GM18498 (cell line): ENCODE measurements around the gene ARPC1A.
"Not testable (repeated sequence)": the region's sequence is repeated elsewhere in the genome, so short reads cannot be mapped to it uniquely, and the experiment has no call there.

Experiments used
- ATAC-seq: cut with Tn5 transposase; IDR thresholded peaks from one replicate; pipeline ENCODE4 v1.9.1; 2021; ENCODE audit warnings: mild to moderate bottlenecking, moderate library complexity; ENCODE audit not compliant: unreplicated experiment

The ARPC1A gene

DNA sequence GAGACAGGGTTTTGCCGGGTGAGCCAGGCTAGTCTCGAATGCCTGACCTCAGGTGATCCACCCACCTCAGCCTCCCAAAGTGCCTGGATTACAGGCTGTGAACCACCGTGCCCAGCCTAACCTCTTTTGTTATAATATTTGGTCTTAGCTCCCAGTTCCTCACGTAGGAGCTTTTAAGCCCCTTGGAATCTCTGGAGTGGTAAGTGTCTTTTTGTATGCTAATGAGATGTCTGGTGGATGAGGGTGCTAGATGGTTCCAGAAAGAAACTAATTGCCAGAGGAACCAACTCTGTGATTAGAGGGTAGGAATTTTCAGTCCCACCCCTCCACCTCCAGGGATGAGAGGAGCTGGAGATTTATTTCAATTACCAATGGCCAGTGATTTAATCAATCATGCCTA lies 5.3 kb upstream of the ARPC1A start:
- ATAC-seq: no peak

DNA sequence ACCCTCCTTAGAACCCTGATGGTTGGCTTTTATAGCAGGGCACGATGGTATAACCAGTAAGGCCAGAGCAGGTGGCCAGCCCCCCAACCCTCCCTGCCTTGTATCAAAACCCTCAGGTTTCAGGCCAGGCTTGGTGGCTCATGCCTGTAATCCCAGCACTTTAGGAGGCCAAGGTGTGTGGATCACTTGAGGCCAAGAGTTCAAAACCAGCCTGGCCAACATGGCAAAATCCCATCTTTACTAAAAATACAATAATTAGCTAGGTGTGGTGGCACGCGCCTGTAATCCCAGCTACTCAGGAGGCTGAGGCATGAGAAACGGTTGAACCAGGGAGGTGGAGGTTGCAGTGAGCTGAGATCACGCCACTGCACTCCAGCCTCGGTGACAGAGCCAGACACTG lies 3.0 kb upstream of the ARPC1A start:
- not testable (repeated sequence) for ATAC-seq

DNA sequence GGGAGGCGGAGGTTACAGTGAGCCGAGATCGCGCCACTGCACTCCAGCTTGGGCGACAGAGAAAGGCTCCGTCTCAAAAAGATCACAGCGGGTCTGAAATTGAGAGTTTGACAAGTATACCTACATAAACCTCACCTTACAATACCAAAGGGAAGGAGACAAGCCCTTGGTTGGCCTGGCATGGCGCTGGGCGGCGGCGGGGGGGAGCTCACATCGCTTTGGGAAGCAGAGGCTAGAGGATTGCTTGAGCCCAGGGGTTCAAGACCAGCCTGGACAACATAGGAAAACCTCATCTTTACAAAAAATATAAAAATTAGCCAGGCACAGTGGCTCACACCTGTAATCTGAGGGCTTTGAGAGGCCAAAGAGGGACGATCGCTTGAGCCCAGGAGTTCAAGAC lies 1.1 kb upstream of the ARPC1A start:
- ATAC-seq: no peak

DNA sequence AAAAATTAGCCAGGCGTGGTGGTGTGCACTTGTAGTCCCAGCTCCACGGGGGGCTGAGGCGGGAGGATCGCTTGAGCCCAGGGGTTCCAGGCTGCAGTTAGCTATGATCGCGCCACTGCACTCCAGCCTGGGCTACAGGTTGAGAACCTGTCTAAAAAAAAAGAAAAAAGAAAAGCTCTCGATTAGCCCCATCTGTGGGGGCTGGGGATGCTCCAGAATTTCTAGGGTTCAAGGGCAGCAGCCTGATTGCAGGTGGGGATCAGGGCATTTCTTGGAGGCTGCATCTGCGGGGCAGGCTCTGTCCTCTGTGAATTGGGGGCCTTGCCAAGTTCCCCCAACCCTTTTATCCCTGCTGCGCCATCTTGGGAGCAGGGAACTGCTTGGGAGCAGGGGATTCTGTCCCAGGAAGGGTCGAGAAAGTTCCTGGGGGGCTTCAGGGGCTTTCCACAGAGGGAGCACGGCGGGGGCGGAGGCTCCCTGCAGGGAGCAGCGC lies 651 bp upstream of the ARPC1A start:
- ATAC-seq: no peak

DNA sequence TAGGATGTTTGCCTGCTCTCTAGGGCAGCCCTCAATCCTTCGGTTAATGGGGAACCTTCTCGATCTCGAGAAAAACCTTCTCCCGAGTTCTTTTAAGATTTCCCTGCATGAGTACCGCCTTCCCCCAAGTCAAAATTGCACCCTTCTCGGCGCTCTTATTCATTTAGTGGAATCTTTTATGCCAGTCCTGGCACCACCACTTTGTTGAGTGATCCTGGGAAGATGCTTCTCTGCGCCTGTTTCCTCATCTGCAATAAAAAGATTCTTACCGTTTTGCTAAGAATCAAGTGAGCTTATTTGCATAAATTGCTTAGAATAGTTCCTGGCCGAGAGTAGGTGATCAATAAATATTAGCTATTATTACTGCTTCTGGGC lies 697 bp downstream of the ARPC1A start:
- no peak for ATAC-seq

DNA sequence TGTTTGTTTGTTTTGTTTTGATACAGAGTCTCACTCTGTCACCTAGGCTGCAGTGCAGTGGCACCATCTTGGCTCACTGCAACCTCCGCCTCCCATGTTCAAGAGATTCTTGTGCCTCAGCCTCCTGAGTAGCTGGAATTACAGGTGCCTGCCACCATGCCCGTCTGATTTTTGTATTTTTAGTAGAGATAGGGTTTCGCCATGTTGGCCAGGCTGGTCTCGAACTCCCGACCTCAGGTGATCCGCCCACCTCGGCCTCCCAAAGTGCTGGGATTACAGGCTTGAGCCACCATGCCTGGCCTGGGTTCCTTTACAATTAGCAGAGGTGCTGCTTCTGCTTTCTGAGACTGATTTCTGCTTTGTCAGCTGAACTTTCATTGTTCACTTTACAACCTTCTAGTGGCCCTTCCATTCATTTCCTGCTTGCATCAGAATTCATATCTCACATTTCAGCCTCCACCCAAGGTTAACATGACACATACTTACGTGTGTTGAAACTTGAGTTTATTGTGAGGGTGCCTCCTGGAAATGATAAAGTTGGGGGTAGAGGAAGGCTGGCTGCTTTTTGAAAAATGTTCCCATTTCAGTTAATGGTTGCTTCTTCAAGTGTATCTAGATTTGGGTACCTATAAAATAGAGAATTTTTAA lies 4.7 kb downstream of the ARPC1A start:
- not testable (repeated sequence) for ATAC-seq

DNA sequence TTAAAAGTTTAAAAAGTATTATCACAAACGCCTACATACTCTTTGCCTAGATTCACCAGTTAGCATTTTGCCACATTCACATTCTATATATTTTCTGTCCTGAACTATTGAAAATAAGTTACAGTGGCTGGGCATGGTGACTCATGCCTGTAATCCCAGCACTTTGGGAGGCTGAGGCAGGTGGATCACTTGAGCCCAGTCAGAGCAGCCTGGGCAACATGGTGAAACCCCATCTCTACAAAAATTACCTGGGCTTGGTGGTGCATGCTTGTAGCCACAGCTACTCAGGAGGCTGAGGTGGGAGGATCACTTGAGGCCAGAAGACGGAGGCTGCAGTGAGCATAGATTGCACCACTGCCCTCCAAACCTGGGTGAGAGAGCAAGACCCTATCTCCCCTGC lies 5.3 kb downstream of the ARPC1A start:
- ATAC-seq: no peak

DNA sequence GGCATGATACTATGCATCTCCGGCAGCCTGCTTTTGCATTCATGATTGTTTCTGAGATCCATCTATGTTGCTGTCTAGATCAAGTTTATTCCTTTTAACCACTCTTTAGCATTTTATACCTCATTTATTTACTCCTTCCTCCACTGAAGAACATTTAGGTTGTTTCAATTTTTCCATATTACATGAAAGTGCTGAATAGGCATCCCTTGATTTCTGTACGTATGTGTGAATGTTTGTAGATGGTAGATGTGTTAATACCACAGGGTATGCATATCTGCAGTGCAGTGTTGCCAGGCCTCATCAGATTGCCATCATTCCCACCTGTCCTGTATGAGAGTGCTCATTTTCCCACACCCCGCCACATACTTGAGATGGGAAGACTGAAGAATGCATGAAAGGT lies 13.9 kb downstream of the ARPC1A start:
- no peak for ATAC-seq

DNA sequence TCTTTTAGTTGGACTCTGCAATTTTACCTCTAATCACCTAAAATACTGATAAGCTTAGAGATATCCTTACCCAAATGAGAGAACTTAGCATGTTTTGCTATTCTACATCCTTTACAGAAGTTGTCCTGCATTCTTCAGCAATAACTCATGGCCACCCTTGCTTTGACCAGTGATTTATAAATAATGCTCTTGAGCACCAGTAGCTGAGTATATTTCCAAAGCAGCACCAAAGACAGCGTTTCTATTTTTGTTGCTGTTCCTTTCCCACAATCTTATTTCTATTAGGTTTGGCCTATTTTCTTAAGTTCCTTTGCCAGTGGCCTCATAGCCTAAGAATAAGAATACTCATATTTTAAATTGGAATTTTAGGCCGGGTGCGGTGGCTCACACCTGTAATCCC lies 15.0 kb downstream of the ARPC1A start:
- no peak for ATAC-seq

DNA sequence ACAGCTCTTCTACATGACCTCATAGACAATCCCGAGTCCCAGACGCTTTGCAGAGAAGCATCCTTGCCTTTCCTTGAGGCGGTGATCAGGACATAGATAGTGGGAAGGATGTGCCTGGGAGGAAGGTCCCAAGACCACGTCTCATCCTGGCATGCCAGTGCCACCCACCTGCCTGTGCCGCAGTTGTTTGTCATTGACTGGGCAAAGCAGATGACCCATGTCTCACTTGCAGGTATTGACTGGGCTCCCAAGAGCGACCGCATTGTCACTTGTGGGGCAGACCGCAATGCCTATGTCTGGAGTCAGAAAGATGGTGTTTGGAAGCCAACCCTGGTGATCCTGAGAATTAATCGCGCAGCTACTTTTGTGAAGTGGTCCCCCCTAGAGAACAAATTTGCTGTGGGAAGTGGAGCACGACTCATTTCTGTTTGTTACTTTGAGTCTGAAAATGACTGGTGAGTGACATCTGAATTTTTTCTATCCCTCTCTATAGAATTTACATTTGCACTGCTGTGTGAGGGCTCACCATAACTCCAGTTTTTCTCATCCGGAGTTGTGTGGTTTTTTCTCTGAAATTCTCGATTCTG lies 18.5 kb downstream of the ARPC1A start:
- ATAC-seq: no peak

DNA sequence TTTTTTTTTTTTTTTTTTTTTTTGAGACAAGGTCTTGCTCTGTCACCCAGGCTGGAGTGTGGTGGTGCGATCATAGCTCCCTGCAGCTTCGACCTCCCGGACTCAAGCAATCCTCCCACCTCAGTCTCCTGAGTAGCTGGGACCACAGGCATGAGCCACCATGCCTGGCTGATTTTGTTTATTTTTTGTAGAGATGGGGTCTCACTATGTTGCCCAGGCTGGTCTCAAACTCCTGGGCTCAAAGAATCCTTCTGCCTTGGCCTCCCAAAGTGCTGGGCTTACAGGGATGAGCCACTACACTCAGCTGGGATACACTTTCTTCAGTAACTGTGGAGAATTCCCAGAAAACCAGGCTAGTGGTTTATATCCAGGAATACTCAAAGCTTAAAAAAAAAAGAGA lies 24.9 kb downstream of the ARPC1A start:
- ATAC-seq: not testable (repeated sequence)

DNA sequence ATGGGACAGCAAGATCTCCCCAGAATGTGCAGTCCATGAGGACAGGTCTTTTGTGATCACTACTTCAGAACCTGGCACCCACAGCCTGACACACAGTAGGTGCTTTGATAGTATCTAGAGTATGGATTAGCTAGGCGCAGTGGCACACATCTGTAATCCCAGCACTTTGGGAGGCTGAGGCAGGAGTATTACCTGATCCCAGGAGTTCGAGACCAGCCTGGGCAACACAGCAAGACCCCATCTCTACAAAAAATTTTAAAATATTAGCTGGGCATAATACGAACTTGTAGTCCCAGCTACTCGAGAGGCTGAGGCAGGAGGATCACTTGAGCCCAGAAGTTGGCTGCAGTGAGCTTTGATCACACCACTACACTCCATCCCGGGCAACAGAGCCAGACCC lies 26.5 kb downstream of the ARPC1A start:
- ATAC-seq: no peak

DNA sequence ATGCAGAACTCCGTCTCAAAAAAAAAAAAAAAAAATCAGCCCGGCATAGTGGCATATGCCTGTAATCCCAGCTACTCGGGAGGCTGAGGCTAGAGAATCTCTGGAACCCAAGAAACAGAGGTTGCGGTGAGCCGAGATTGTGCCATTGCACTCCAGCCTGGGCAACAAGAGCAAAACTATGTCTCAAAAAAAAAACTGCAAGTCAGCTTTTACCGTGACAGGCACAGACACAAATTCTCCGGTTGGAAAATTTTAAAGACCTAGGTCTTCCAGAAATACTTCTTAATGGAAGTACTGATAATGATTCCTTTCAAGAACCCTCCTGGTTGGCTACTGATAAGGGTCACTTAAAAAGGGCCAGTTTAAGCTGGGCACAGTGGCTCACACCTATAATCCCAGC lies 29.4 kb downstream of the ARPC1A start:
- ATAC-seq: no peak

DNA sequence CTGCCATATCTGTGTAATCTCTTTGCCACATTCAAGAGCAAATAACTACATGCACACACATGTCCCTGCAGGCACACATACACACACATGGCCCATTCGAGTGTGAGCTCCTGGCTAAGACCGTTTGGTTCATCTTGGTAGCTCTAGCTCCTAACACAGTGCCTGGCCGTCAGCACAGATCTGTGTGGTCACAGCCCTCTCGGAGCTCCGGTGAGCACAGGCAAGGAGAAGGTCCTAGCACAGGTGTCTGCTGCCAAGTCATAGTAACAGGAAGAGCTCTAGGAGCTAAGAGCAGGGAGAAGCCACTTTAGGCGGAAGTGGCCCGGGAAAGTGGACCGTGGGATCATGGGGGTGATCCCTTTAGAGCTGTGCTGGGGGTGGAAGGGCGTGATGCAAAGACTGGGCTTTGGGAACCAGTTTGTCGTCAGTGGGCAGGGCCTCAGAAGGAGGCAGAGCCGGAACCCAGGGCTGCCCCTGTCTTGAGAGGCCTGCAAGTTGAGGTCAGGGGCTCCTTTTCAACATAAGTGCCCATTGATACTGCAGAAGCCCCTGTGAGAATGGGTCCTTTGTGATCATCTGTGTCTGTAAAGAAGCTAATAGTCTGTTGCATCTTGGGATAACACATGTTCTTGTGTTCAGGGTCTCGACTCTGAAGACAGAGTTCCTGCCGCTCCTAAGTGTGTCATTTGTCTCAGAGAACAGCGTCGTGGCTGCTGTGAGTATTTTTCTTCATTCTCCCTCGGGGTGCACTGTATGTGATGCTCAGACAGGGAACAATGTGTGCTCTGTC lies 32.2 kb downstream of the ARPC1A start:
- ATAC-seq: no peak

DNA sequence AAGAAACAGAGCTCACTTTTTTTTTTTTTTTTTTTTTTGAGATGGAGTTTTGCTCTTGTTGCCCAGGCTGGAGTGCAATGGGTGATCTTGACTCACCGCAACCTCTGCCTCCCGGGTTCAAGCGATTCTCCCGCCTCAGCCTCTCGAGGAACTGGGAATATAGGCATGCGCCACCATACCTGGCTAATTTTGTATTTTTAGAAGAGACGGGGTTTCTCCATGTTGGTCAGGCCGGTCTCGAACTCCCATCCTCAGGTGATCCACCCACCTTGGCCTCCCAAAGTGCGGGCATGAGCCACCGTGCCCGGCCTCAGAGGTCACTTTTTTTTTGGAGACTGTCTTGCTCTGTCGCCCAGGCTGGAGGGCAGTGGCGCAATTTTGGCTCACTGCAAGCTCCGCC lies 32.8 kb downstream of the ARPC1A start:
- ATAC-seq: not testable (repeated sequence)

DNA sequence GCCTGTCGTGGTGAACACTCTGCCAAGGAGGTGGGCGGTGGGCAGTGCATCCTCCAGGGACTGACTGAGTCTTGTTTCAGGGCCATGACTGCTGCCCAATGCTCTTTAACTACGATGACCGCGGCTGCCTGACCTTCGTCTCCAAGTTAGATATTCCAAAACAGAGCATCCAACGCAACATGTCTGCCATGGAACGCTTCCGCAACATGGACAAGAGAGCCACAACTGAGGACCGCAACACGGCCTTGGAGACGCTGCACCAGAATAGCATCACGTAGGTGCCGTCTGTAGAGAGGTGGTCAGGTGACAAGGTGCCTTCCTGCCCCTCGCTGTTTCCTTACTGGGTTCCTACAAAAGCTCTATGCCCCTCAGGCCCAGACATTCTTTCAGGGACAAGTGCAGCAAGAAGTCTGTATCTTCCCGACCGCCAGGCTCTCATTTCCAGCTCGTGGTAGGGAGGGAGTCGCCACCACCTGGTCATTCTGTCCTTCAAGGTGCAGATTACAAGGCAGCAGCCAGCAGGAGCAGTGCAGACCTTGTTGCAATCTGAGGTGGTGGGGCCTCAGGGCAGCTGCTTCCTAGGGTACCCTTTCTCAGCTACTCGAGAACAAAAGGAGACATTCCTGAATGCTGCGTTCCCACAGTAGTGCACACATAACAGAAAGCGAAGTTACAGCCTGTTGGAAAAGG lies 33.9 kb downstream of the ARPC1A start:
- ATAC-seq: no peak

DNA sequence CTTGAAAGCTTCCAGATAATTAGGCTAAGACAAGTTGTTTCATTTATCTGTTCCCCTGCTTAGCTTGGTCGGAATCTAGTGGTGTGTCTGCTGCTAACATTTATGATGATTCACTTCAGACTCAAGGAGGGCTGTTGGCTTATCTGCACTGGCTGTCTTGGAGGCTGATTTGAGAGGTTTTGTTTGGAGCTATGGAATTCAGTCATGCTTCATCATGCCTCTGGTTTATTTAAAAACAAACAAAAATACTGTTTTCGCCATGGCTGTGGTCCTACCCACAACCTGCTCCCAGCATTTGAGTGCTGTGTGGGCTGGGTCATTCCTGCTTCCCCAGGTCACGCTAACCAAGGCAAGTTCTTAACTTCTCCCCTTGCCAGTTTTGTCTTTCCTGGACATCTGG lies 37.1 kb downstream of the ARPC1A start:
- ATAC-seq: no peak

DNA sequence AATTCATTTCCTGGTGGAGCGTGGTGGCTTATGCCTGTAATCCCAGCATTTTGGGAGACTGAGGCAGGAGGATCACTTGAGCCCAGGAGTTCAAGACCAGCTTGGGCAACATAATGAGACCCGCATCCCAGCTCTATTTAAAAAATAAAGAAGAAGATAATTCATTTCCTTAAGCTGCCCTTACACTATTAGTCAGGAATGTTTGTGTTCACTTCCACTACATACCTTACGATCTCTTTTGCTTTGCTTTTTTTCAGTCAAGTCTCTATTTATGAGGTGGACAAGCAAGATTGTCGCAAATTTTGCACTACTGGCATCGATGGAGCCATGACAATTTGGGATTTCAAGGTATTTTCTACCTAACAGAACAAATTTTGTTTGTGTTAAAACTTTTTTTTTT lies 37.6 kb downstream of the ARPC1A start:
- ATAC-seq: no peak

DNA sequence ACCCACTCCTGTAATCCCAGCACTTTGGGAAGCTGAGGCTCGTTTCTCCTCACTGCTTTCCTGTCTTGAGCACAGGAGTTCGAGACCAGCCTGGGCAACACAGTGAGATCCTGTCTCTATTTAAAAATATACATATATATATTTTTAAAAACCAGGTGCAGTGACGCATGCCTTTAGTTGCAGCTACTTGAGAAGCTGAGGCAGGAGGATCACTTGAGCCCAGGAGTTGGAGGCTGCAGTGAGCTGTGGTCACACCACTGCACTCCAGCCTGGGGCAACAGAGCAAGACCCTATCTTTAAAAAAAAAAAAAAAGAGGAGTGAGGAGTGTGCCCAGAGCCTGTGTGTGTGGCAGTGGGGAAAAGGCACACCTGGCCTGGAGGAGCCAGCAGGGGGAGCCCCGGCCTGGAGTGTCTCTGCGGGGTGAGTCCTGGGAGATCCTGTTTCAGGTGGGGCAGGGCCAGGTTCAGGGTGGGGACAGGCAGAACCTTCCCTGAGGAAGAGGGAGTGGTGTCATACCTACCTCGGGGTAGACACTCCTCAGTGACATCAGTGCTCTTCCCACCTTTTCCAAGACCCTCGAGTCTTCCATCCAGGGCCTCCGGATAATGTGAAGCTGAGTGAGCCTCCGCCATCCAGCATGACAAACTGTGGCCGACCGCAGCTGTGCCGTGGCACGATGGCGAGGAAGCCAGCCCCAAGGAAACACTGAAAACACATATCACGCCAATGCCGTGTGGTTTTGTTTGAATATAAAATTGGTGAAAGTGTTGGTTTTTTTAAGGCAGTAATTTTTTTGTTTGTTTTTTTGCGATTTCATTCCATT lies 39.8 kb downstream of the ARPC1A start:
- no peak for ATAC-seq

DNA sequence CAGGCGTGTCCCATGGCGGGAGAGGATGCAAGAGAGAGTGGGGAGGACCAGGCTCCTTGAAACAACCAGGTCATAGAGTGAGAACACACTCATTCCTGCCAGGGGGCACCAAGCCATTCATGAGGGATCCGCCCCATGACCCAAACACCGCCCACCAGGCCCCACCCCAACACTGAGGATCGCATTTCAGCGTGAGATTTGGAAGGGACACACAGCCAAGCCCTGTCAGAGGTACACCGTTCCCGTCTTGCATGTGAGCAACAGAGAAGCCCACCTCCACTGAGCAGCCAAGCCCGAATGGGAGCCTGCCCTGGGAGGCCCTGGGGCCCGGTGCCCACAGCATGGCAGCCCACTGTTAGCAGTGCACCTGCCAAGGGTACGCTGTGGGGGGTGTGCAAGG lies 40.9 kb downstream of the ARPC1A start:
- ATAC-seq: no peak
